ENCODE measurements around the gene RING1. TPM values are rescaled to one million over a fixed set of nuclear protein-coding genes. Genes with fewer than 3 reads are reported as not detected.

The RING1 gene
- total RNA-seq, 1 experiment from 2014 or later = 31.0 TPM

- no peak overlapping the region for H4K5ac ChIP-seq (ENCODE audit: insufficient read length, low read depth, low read length)
- Mint-ChIP-seq H3K4me1 (no peaks in the 10 kb centered on the region), H3K27me3 (ENCODE audit: low read depth) (peaks cover 85% of the 10 kb centered on the region), H3K27ac (no peak overlapping the region), H3K4me3 (no peak overlapping the region), H3K9me3 (no peaks in the 10 kb centered on the region), H3K36me3 (ENCODE audit: insufficient read depth in 1 of 3, low read depth in 3 of 3) (no peaks in the 10 kb centered on the region)
- H2BK12ac ChIP-seq (ENCODE audit: insufficient read length, low read depth, low read length) = no peak overlapping the region
- no peak overlapping the region for H3K14ac ChIP-seq (ENCODE audit: insufficient read depth, low read length)
- H2AFZ ChIP-seq (ENCODE audit: low read length) = no peak overlapping the region
- no peaks in the 10 kb centered on the region for H3K79me2 ChIP-seq (ENCODE audit: insufficient read depth, low read length)
- no peak overlapping the region for H3T11ph ChIP-seq (ENCODE audit: low read length)
- no peaks in the 10 kb centered on the region for H3K23me2 ChIP-seq (ENCODE audit: insufficient read length, low read depth, low read length, poor library complexity, severe bottlenecking)
- no peak overlapping the region for H2BK120ac ChIP-seq (ENCODE audit: low read depth, low read length, poor library complexity, severe bottlenecking)
- no peak overlapping the region for H2BK5ac ChIP-seq (ENCODE audit: insufficient read length, low read length)
- H2AK5ac ChIP-seq (ENCODE audit: insufficient read length, low read length) = no peak overlapping the region
- no peaks in the 10 kb centered on the region for H3K79me1 ChIP-seq (ENCODE audit: insufficient read depth, low read depth, low read length, poor library complexity, severe bottlenecking)
- H2BK20ac ChIP-seq (ENCODE audit: low read depth, low read length, poor library complexity, severe bottlenecking) = no peak overlapping the region
- H3K23ac ChIP-seq (ENCODE audit: insufficient read length, low read depth, low read length) = no peak overlapping the region
- H2BK15ac ChIP-seq (ENCODE audit: low read depth, low read length) = no peak overlapping the region
- TF ChIP-seq, protein P1, sequence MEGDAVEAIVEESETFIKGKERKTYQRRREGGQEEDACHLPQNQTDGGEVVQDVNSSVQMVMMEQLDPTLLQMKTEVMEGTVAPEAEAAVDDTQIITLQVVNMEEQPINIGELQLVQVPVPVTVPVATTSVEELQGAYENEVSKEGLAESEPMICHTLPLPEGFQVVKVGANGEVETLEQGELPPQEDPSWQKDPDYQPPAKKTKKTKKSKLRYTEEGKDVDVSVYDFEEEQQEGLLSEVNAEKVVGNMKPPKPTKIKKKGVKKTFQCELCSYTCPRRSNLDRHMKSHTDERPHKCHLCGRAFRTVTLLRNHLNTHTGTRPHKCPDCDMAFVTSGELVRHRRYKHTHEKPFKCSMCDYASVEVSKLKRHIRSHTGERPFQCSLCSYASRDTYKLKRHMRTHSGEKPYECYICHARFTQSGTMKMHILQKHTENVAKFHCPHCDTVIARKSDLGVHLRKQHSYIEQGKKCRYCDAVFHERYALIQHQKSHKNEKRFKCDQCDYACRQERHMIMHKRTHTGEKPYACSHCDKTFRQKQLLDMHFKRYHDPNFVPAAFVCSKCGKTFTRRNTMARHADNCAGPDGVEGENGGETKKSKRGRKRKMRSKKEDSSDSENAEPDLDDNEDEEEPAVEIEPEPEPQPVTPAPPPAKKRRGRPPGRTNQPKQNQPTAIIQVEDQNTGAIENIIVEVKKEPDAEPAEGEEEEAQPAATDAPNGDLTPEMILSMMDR (conservative IDR thresholded peaks at IDR 0.05) = no peak
- H3K9ac ChIP-seq (ENCODE audit: extremely low read depth, insufficient read length, low read length) = no peak overlapping the region
- no peak overlapping the region for H3K4ac ChIP-seq (ENCODE audit: low read depth, low read length)
- H4K20me1 ChIP-seq (ENCODE audit: control insufficient read depth, insufficient read depth, insufficient read length) = no peaks in the 10 kb centered on the region
- WGBS (ENCODE audit: extremely low coverage, insufficient read length, low lambda C conversion rate) = no CpG with 5 or more reads among the region's 3 CpGs
- no peak overlapping the region for H4K8ac ChIP-seq (replicated peaks; ENCODE audit: insufficient read length, low read depth, low read length)
- no peaks in the 10 kb centered on the region; the same call in 1 of the 2 replicates for H3K27me3 ChIP-seq (ENCODE audit: insufficient read depth, low read length)
- DNase-seq = no peak
- no peaks in the 10 kb centered on the region for H3K4me1 ChIP-seq (ENCODE audit: insufficient read depth, low read length)
- H3K27ac ChIP-seq (ENCODE audit: insufficient read length, low read depth, low read length) = no peak overlapping the region
- H3K56ac ChIP-seq (ENCODE audit: insufficient read length, low read depth, low read length) = no peak overlapping the region
- H3K9me3 ChIP-seq (ENCODE audit: control insufficient read depth, low read depth, low read length) = no peaks in the 10 kb centered on the region
- no peak overlapping the region for H3K18ac ChIP-seq (ENCODE audit: insufficient read length, low read depth, low read length)
- no peak overlapping the region for H4K91ac ChIP-seq (ENCODE audit: insufficient read length, low read depth, low read length)
- no peak overlapping the region for H3K4me2 ChIP-seq (ENCODE audit: insufficient read depth, insufficient read length, low read length)
These were observed 33.7 kb downstream of the RING1 start for GRCh38 chr6:33241968-33242367.
